Hepatocyte (in vitro differentiated cells): Measurements from ENCODE around the gene CCDC73.

Experiments used
- CTCF ChIP-seq: fragments of 200-600 bp; sonication (generic); IDR thresholded peaks from 2 replicates; pipeline ENCODE4 v1.5.1; 2016; ENCODE audit warnings: antibody characterized with exemption, mild to moderate bottlenecking; ENCODE audit not compliant: poor library complexity
- EZH2 ChIP-seq: fragments of 200-600 bp; sonication (generic); IDR thresholded peaks from 2 replicates; pipeline ENCODE4 v1.6.1; 2016; ENCODE audit warnings: antibody characterized with exemption, mild to moderate bottlenecking, borderline replicate concordance

GRCh38 chr11:32821517-32821916 is 27.1 kb upstream of the CCDC73 start:
- TF ChIP-seq CTCF (no peak), EZH2 (no peak)
